HCT116 (cell line): ENCODE results near the gene PGS1. TPM values are rescaled to one million over a fixed set of nuclear protein-coding genes. Genes with fewer than 3 reads are reported as not detected.
A peak's percentile ranks its signal among the peaks of the same experiment; 100 is the strongest.

Experiments
- ATAC-seq: fragments of 200-7000 bp; cut with Tn5 transposase; 2 replicates; pipeline ENCODE4 v1.9.1; 2020; ENCODE audit warnings: mild to moderate bottlenecking, moderate library complexity
- BruUV-seq: library from RNA; stranded (reverse); fragments of 400-500 nt; replicated peaks from 2 replicates; lab custom pipeline; 2021; lab: Mats Ljungman, UMichigan
- CTCF ChIA-PET: fragments of 300-600 bp; sonication (Branson Sonifier 250); formaldehyde crosslinking; loops from one replicate; lab custom pipeline; 2021; ENCODE audit warnings: antibody characterized with exemption; lab: Charles Lee
- POLR2A ChIA-PET: fragments of 300-600, 350-600 bp; sonication (Branson Sonifier 250); formaldehyde crosslinking; loops from one replicate; lab custom pipeline; 2021; ENCODE audit warnings: antibody characterized with exemption; lab: Charles Lee
- RAD21 ChIA-PET, 2 experiments: fragments of 300-600 bp; sonication (Branson Sonifier 250); formaldehyde crosslinking; loops; one replicate each; lab custom pipeline; 2023; ENCODE audit warnings: low total read pairs in 2 of 2; ENCODE audit not compliant: uncharacterized antibody in 2 of 2, unreplicated experiment in 2 of 2, low non-redundant PET in 1 of 2; lab: Charles Lee
- DNase-seq: peaks from one replicate; pipeline ENCODE4 v3.0.0-alpha.2; 2010; ENCODE audit warnings: low read depth, low spot score
- H2AFZ ChIP-seq: fragments of 200-600 bp; shearing (Covaris generic), sonication (generic); 2 replicates; pipeline ENCODE4 v1.6.1; 2017; ENCODE audit warnings: low read depth, mixed run types, mixed read lengths, antibody characterized with exemption, low read length; ENCODE audit not compliant: poor library complexity, severe bottlenecking
- H3K27ac ChIP-seq: 2 replicates; pipeline ENCODE4 v1.5.1; 2012; ENCODE audit warnings: low read depth, low read length
- H3K27me3 ChIP-seq: fragments of 200-600 bp; sonication (generic); 2 replicates; pipeline ENCODE4 v1.6.1; 2016; ENCODE audit warnings: mixed run types, low read length, mixed read lengths; ENCODE audit not compliant: insufficient read depth
- H3K36me3 ChIP-seq, 2 experiments: fragments of 200-500 bp in 1 of 2; fragments of 200-600 bp in 1 of 2; sonication (Bioruptor generic) in 1 of 2; sonication (generic) in 1 of 2; 2 replicates each; pipeline versions ENCODE4 v1.5.1 to v1.6.1; 2014 to 2016; ENCODE audit warnings: low read length in 2 of 2, inconsistent platforms in 1 of 2, mixed read lengths in 1 of 2, mixed run types in 1 of 2; ENCODE audit not compliant: insufficient read depth in 2 of 2, control insufficient read depth in 1 of 2
- H3K4me1 ChIP-seq, 2 experiments: fragments of 200-600 bp in 1 of 2; sonication (generic) in 1 of 2; 2 replicates each; pipeline versions ENCODE4 v1.5.1 to v1.6.1; 2012 to 2017; ENCODE audit warnings: low read length in 2 of 2, inconsistent platforms in 1 of 2, mild to moderate bottlenecking in 1 of 2, mixed read lengths in 1 of 2, mixed run types in 1 of 2, moderate library complexity in 1 of 2; ENCODE audit not compliant: insufficient read depth in 2 of 2, control insufficient read depth in 1 of 2
- H3K4me2 ChIP-seq: fragments of 200-600 bp; sonication (generic); 2 replicates; pipeline ENCODE4 v1.6.1; 2017; ENCODE audit warnings: mixed run types, low read length, mixed read lengths
- H3K4me3 ChIP-seq, 2 experiments: fragments of 200-600 bp in 1 of 2; sonication (generic) in 1 of 2; replicated peaks in 1 of 2; 2 replicates each; pipeline ENCODE4 v1.5.1; 2011 to 2016; ENCODE audit warnings: low read length in 2 of 2, control low read depth in 1 of 2, low read depth in 1 of 2, mild to moderate bottlenecking in 1 of 2, mixed read lengths in 1 of 2, mixed run types in 1 of 2
- H3K79me2 ChIP-seq: fragments of 200-600 bp; sonication (generic); 2 replicates; pipeline ENCODE4 v1.6.1; 2017; ENCODE audit warnings: mild to moderate bottlenecking, mixed run types, low read length, moderate library complexity, mixed read lengths; ENCODE audit not compliant: insufficient read depth
- H3K9ac ChIP-seq: fragments of 200-600 bp; sonication (generic); 2 replicates; pipeline ENCODE4 v1.6.1; 2016; ENCODE audit warnings: low read length, mixed read lengths
- H3K9me2 ChIP-seq: fragments of 200-600 bp; sonication (generic), shearing (Covaris generic); 2 replicates; pipeline ENCODE4 v1.6.1; 2017; ENCODE audit warnings: mixed run types, mild to moderate bottlenecking, moderate library complexity; ENCODE audit not compliant: insufficient read depth
- H3K9me3 ChIP-seq, 2 experiments: fragments of 200-500 bp in 1 of 2; fragments of 200-600 bp in 1 of 2; sonication (Bioruptor generic) in 1 of 2; sonication (generic) in 1 of 2; 2 replicates each; pipeline ENCODE4 v1.6.1; 2014 to 2017; ENCODE audit warnings: low read length in 2 of 2, mixed read lengths in 2 of 2, inconsistent platforms in 1 of 2, low read depth in 1 of 2, mild to moderate bottlenecking in 1 of 2, mixed run types in 1 of 2, moderate library complexity in 1 of 2; ENCODE audit not compliant: control insufficient read depth in 1 of 2, insufficient read depth in 1 of 2
- H4K20me1 ChIP-seq: fragments of 200-600 bp; sonication (generic), shearing (Covaris generic); 2 replicates; pipeline ENCODE4 v1.6.1; 2017; ENCODE audit warnings: mixed run types, mild to moderate bottlenecking, moderate library complexity; ENCODE audit not compliant: insufficient read depth
- ATF3 ChIP-seq: IDR thresholded peaks from 2 replicates; pipeline ENCODE4 v1.6.1; 2012
- CEBPB ChIP-seq: IDR thresholded peaks from 2 replicates; pipeline ENCODE4 v1.6.1; 2012; ENCODE audit warnings: low read depth
- EGR1 ChIP-seq: IDR thresholded peaks from 2 replicates; pipeline ENCODE4 v1.6.1; 2012; ENCODE audit warnings: low read depth
- EZH2 ChIP-seq: fragments of 200-600 bp; sonication (generic); IDR thresholded peaks from 2 replicates; pipeline ENCODE4 v1.6.1; 2017; ENCODE audit warnings: antibody characterized with exemption, mixed run types
- EZH2phosphoT487 ChIP-seq: fragments of 200-600 bp; IDR thresholded peaks from 2 replicates; pipeline ENCODE4 v1.6.1; 2018; ENCODE audit warnings: antibody characterized with exemption, borderline replicate concordance
- FOSL1 ChIP-seq: IDR thresholded peaks from 2 replicates; pipeline ENCODE4 v1.6.1; 2012; ENCODE audit warnings: low read depth
- JUND ChIP-seq: IDR thresholded peaks from 2 replicates; pipeline ENCODE4 v1.6.1; 2012
- POLR2A ChIP-seq: IDR thresholded peaks from 2 replicates; pipeline ENCODE4 v1.7.0; 2011; ENCODE audit warnings: borderline replicate concordance; ENCODE audit not compliant: insufficient read depth, insufficient read length; ENCODE audit errors: extremely low read depth
- RAD21 ChIP-seq: IDR thresholded peaks from 2 replicates; pipeline ENCODE4 v1.6.1; 2012; ENCODE audit warnings: low read depth, mild to moderate bottlenecking
- REST ChIP-seq: IDR thresholded peaks from 2 replicates; pipeline ENCODE4 v1.6.1; 2012; ENCODE audit warnings: low read depth
- SIN3A ChIP-seq: IDR thresholded peaks from 2 replicates; pipeline ENCODE4 v1.6.1; 2012; ENCODE audit warnings: low read depth
- SP1 ChIP-seq: IDR thresholded peaks from 2 replicates; pipeline ENCODE4 v1.6.1; 2012; ENCODE audit warnings: low read depth
- SRF ChIP-seq: IDR thresholded peaks from 2 replicates; pipeline ENCODE4 v1.6.1; 2012; ENCODE audit warnings: low read depth
- TCF7L2 ChIP-seq: IDR thresholded peaks from 2 replicates; pipeline ENCODE4 v1.7.0; 2011; ENCODE audit warnings: borderline replicate concordance, inconsistent platforms; ENCODE audit not compliant: insufficient read depth, insufficient read length; ENCODE audit errors: extremely low read depth
- YY1 ChIP-seq: IDR thresholded peaks from 2 replicates; pipeline ENCODE4 v1.6.1; 2011; ENCODE audit warnings: low read length, low read depth, moderate library complexity, mild to moderate bottlenecking; ENCODE audit not compliant: insufficient replicate concordance; ENCODE audit errors: extremely low read depth
- ZFX ChIP-seq: fragments of 450-650 bp; IDR thresholded peaks from 2 replicates; pipeline ENCODE4 v1.6.1; 2017
- ZNF274 ChIP-seq: fragments of 200-500 bp; sonication (Bioruptor generic); IDR thresholded peaks from 2 replicates; pipeline ENCODE4 v1.6.1; 2014; ENCODE audit warnings: mild to moderate bottlenecking, low read depth, low read length, inconsistent platforms
- intact Hi-C: fragments of 100-400 bp; cut with micrococcal nuclease; formaldehyde crosslinking; loops from 2 replicates; pipeline ENCODE4 v1.10.0; 2022
- total RNA-seq: library from RNA; stranded (reverse); gene quantifications from one replicate; pipeline ENCODE4 v1.2.1, GENCODE V29; 2021; ENCODE audit not compliant: unreplicated experiment
- TF ChIP-seq, protein P1 (sequence below): IDR thresholded peaks from 2 replicates; pipeline ENCODE4 v1.6.1; 2012
- TF ChIP-seq, protein P2 (sequence below): IDR thresholded peaks from 2 replicates; pipeline ENCODE4 v1.6.1; 2011; ENCODE audit warnings: mild to moderate bottlenecking, low read length, moderate library complexity; ENCODE audit not compliant: insufficient replicate concordance; ENCODE audit errors: extremely low read depth

Gene PGS1
- total RNA-seq, 1 experiment from 2014 or later = 44.4 TPM

GRCh38 chr17:78360371-78361224 is 17.9 kb upstream of the PGS1 start:
- H3K27ac ChIP-seq = peak overlapping the region; percentile 99
- H4K20me1 ChIP-seq = peaks cover 3% of the 10 kb centered on the region; the same call in 1 of the 2 replicates
- intact Hi-C loops = loop anchor here (1.0 to 5.0 kb wide), 7 partner anchors 18 to 347 kb away; partner anchors contain the start of gene PGS1
- no peaks in the 10 kb centered on the region for H3K27me3 ChIP-seq
- peak overlapping the region; percentile 86 to 96 for H3K4me3 ChIP-seq
- H3K36me3 ChIP-seq = peaks cover 15 to 22% of the 10 kb centered on the region in 2 experiments
- peak overlapping the region; percentile 96 for H3K9ac ChIP-seq
- H3K4me1 ChIP-seq = peaks cover 8 to 54% of the 10 kb centered on the region in 2 experiments; a peak in 3 of 4 replicates
- H2AFZ ChIP-seq = peak overlapping the region; percentile 64
- DNase-seq (peak; percentile 85), ATAC-seq (peak; percentile 84)
- H3K9me3 ChIP-seq = no peaks in the 10 kb centered on the region
- ChIA-PET RAD21 (interaction anchor here (0.6 to 1.6 kb wide), 10 partner anchors 16 to 218 kb away, joined by 3 to 9 read pairs (median 4); no protein-coding TSS in a partner anchor), POLR2A (interaction anchor here (0.6 to 3.4 kb wide), 12 partner anchors 12 to 422 kb away, joined by 3 to 21 read pairs (median 5); partner anchors contain the start of gene PGS1), CTCF (interaction anchor here (0.6 to 2.5 kb wide), 25 partner anchors 9 to 368 kb away, joined by 3 to 28 read pairs (median 5); no protein-coding TSS in a partner anchor)
- peak overlapping the region; percentile 98 for H3K4me2 ChIP-seq
- no peaks in the 10 kb centered on the region for H3K9me2 ChIP-seq
- peaks cover 36% of the 10 kb centered on the region for H3K79me2 ChIP-seq
- BruUV-seq = no TSS peak
- TF ChIP-seq SIN3A = no peak
- no peak for TF ChIP-seq EZH2phosphoT487
- TF ChIP-seq POLR2A = no peak
- no peak for TF ChIP-seq REST
- TF ChIP-seq ZNF274 = no peak
- TF ChIP-seq ATF3 = no peak
- no peak for TF ChIP-seq FOSL1
- TF ChIP-seq, protein P1, sequence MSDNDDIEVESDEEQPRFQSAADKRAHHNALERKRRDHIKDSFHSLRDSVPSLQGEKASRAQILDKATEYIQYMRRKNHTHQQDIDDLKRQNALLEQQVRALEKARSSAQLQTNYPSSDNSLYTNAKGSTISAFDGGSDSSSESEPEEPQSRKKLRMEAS = peak; percentile 69; the same call in 1 of the 2 replicates
- peak; percentile 56; the same call in 1 of the 2 replicates for TF ChIP-seq EGR1
- TF ChIP-seq YY1 = peak; percentile 66
- peak; percentile 92 for TF ChIP-seq RAD21
- no peak for TF ChIP-seq JUND
- peak; percentile 44 for TF ChIP-seq TCF7L2
- no peak for TF ChIP-seq CEBPB
- TF ChIP-seq SP1 = no peak
- TF ChIP-seq, protein P2, sequence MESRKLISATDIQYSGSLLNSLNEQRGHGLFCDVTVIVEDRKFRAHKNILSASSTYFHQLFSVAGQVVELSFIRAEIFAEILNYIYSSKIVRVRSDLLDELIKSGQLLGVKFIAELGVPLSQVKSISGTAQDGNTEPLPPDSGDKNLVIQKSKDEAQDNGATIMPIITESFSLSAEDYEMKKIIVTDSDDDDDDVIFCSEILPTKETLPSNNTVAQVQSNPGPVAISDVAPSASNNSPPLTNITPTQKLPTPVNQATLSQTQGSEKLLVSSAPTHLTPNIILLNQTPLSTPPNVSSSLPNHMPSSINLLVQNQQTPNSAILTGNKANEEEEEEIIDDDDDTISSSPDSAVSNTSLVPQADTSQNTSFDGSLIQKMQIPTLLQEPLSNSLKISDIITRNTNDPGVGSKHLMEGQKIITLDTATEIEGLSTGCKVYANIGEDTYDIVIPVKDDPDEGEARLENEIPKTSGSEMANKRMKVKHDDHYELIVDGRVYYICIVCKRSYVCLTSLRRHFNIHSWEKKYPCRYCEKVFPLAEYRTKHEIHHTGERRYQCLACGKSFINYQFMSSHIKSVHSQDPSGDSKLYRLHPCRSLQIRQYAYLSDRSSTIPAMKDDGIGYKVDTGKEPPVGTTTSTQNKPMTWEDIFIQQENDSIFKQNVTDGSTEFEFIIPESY = no peak
- no peak for TF ChIP-seq SRF
- TF ChIP-seq ZFX = no peak
- TF ChIP-seq EZH2 = no peak
